HG03558 (cell line): ENCODE data around the gene LAPTM5.

Source experiments
- ATAC-seq: cut with Tn5 transposase; IDR thresholded peaks from one replicate; pipeline ENCODE4 v1.9.1; 2021; ENCODE audit warnings: moderate number of reproducible peaks; ENCODE audit not compliant: unreplicated experiment; ENCODE audit errors: extremely low read depth

Gene LAPTM5

GRCh38 chr1:30721341-30721793 is 36.2 kb downstream of the LAPTM5 start:
- ATAC-seq, result no peak

GRCh38 chr1:30720271-30721223 is 37.0 kb downstream of the LAPTM5 start:
- no peak for ATAC-seq

- ATAC-seq, result no peak
Observed at GRCh38 chr1:30719406-30720270, 37.9 kb downstream of the LAPTM5 start.

GRCh38 chr1:30718636-30719405 is 38.8 kb downstream of the LAPTM5 start:
- no peak for ATAC-seq

GRCh38 chr1:30718091-30718635 is 39.4 kb downstream of the LAPTM5 start:
- peak; percentile 67 for ATAC-seq

- no peak for ATAC-seq
Observed at GRCh38 chr1:30716646-30717045, 40.9 kb downstream of the LAPTM5 start.

- ATAC-seq, result no peak
Observed at GRCh38 chr1:30715886-30716285, 41.7 kb downstream of the LAPTM5 start.

GRCh38 chr1:30715216-30715615 is 42.4 kb downstream of the LAPTM5 start:
- no peak for ATAC-seq

GRCh38 chr1:30714536-30715090 is 43.0 kb downstream of the LAPTM5 start:
- ATAC-seq, result no peak

GRCh38 chr1:30714025-30714424 is 43.5 kb downstream of the LAPTM5 start:
- ATAC-seq, result no peak

- no peak for ATAC-seq
Observed at GRCh38 chr1:30713311-30713710, 44.3 kb downstream of the LAPTM5 start.

GRCh38 chr1:30712583-30712982 is 45.0 kb downstream of the LAPTM5 start:
- ATAC-seq, result no peak

- no peak for ATAC-seq
Observed at GRCh38 chr1:30710407-30710806, 47.2 kb downstream of the LAPTM5 start.

GRCh38 chr1:30708361-30708728 is 49.2 kb downstream of the LAPTM5 start:
- ATAC-seq, result no peak

- ATAC-seq, result no peak
Observed at GRCh38 chr1:30707412-30708360, 49.9 kb downstream of the LAPTM5 start.

GRCh38 chr1:30706528-30706927 is 51.0 kb downstream of the LAPTM5 start:
- ATAC-seq, result no peak

- ATAC-seq, result no peak
Observed at GRCh38 chr1:30705698-30706097, 51.9 kb downstream of the LAPTM5 start.

GRCh38 chr1:30704765-30705509 is 52.6 kb downstream of the LAPTM5 start:
- ATAC-seq, result no peak
